GM06990 (cell line): ENCODE measurements around the gene PEAR1.

Experiments
- DNase-seq: peaks from one replicate; pipeline ENCODE4 v3.0.0-alpha.2; 2011; ENCODE audit not compliant: insufficient read length; ENCODE audit errors: extremely low read depth
- H3K27me3 ChIP-seq: replicated peaks from 2 replicates; pipeline ENCODE4 v1.6.0; 2011; ENCODE audit warnings: low read length; ENCODE audit not compliant: control insufficient read depth, insufficient read depth
- H3K36me3 ChIP-seq: 2 replicates; pipeline ENCODE4 v1.5.1; 2011; ENCODE audit warnings: low read length; ENCODE audit not compliant: control insufficient read depth, insufficient read depth
- H3K4me3 ChIP-seq: replicated peaks from 2 replicates; pipeline ENCODE4 v1.5.1; 2011; ENCODE audit warnings: low read depth, mild to moderate bottlenecking, control low read depth, low read length
- CTCF ChIP-seq: IDR thresholded peaks from 2 replicates; pipeline ENCODE4 v1.5.1; 2011; ENCODE audit warnings: low read length, control low read depth, mild to moderate bottlenecking, inconsistent platforms; ENCODE audit not compliant: insufficient read depth, poor library complexity, severe bottlenecking

PEAR1 gene

DNA sequence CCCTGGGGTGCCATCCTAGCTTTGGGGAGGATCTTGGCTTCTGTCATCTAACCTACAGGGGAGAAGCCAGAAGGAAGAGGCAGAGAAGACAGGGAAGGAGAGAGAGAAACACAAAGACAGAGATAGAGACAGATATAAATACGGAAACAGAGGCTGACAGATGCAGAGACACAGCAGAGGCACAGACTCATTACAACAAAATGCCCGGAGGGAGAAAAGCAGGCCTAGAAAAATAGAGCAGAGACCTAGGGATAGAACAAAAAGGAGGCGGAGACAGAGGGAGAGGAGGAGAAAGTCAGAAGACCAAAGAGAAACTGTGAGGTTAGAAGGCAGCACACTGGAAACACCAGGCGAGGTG lies 1.9 kb downstream of the PEAR1 start:
- Histone ChIP-seq H3K4me3 (no peak overlapping the region), H3K36me3 (no peaks in the 10 kb centered on the region), H3K27me3 (peaks cover 6% of the 10 kb centered on the region)
- TF ChIP-seq CTCF: no peak
- DNase-seq: no peak

GRCh38 chr1:156895927-156896326 lies 2.4 kb downstream of the PEAR1 start:
- Histone ChIP-seq H3K36me3 (no peaks in the 10 kb centered on the region), H3K4me3 (no peak overlapping the region), H3K27me3 (peaks cover 6% of the 10 kb centered on the region)
- no peak for DNase-seq
- TF ChIP-seq CTCF: no peak

DNA sequence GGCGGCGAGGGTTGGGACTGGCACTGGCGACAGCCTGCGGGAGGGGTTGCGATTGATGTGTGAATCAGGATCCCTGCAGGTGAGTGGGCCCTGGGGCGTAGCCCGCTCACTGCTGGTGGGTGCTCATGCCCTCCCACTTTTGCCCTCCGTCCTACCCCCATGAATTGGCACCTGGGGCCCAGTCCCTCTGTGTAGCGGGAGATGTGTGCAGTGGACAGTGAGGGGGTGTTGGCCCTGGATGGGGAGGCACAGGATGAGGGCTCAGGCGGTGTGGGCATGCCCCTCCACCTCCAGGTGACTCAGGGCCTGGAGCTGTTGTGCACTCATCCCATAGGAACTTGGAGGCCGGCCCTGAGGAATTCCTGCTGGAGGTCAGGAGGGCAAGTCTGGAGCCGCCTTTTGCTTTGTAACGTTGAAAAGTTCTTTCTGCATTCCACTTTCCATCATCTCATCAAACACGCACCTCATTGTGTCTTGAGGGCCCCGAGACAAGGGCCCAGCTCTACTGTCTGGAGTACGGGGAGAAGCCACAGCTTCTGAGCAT lies 3.0 kb downstream of the PEAR1 start:
- DNase-seq: no peak
- Histone ChIP-seq H3K36me3 (no peaks in the 10 kb centered on the region), H3K27me3 (peaks cover 6% of the 10 kb centered on the region), H3K4me3 (no peak overlapping the region)
- no peak for TF ChIP-seq CTCF

GRCh38 chr1:156897078-156897825 lies 3.7 kb downstream of the PEAR1 start:
- peaks cover 7% of the 10 kb centered on the region for H3K27me3 ChIP-seq
- no peaks in the 10 kb centered on the region for H3K36me3 ChIP-seq
- no peak for DNase-seq

DNA sequence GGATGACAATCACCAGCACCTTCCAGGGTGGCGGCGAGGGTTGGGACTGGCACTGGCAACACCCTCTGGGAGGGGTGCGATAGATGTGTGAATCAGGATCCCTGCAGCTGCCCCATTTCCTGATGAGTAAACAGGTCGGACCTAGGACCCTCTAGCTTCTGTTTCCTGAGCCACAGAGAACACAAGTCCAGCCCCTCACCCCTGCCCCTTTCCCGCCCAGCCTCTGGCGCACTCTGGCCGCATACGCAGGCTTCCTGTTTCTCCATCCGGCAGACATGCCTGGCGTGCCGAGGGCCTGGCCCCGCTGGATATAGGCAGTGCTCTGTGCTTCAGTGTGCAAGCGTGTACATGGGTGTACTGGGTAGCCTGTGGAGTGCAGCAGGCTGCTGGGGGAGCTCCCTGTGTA lies 4.6 kb downstream of the PEAR1 start:
- DNase-seq: no peak
- H3K27me3 ChIP-seq: peaks cover 6% of the 10 kb centered on the region
- no peak overlapping the region for H3K4me3 ChIP-seq
- no peak for TF ChIP-seq CTCF
- no peaks in the 10 kb centered on the region for H3K36me3 ChIP-seq

More at GRCh38 chr1:156897078-156897825, 3.7 kb downstream of the PEAR1 start:
- no peak for TF ChIP-seq CTCF
- H3K4me3 ChIP-seq: no peak overlapping the region
